ENCODE measurements around the gene USP6NL.

Gene USP6NL

GRCh38 chr10:11593612-11594011 is 17.8 kb downstream of the USP6NL start:
- no peak for DNase-seq

- DNase-seq = no peak
Observed at GRCh38 chr10:11589738-11590137, 21.7 kb downstream of the USP6NL start.

GRCh38 chr10:11588873-11589574 is 22.4 kb downstream of the USP6NL start:
- DNase-seq = no peak

- DNase-seq = no peak
Observed at GRCh38 chr10:11587722-11588259, 23.7 kb downstream of the USP6NL start.

GRCh38 chr10:11586170-11586569 is 25.3 kb downstream of the USP6NL start:
- no peak for DNase-seq

GRCh38 chr10:11581213-11581612 is 30.2 kb downstream of the USP6NL start:
- no peak for DNase-seq

- no peak for DNase-seq
Observed at GRCh38 chr10:11579885-11580284, 31.6 kb downstream of the USP6NL start.

GRCh38 chr10:11578802-11579255 is 32.6 kb downstream of the USP6NL start:
- DNase-seq = peak in 2 of 5 experiments; percentile 3 to 30

- no peak for DNase-seq
Observed at GRCh38 chr10:11576092-11576809, 35.2 kb downstream of the USP6NL start.

GRCh38 chr10:11573497-11573896 is 38.0 kb downstream of the USP6NL start:
- DNase-seq = no peak

GRCh38 chr10:11570751-11571150 is 40.7 kb downstream of the USP6NL start:
- DNase-seq = no peak

- no peak for DNase-seq
Observed at GRCh38 chr10:11569471-11569870, 42.0 kb downstream of the USP6NL start.

GRCh38 chr10:11568578-11568977 is 42.9 kb downstream of the USP6NL start:
- no peak for DNase-seq

GRCh38 chr10:11564741-11565140 is 46.7 kb downstream of the USP6NL start:
- DNase-seq = no peak

- no peak for DNase-seq
Observed at GRCh38 chr10:11563936-11564335, 47.5 kb downstream of the USP6NL start.

- no peak for DNase-seq
Observed at GRCh38 chr10:11562888-11563287, 48.6 kb downstream of the USP6NL start.

GRCh38 chr10:11560076-11560709 is 51.3 kb downstream of the USP6NL start:
- no peak for DNase-seq

- DNase-seq = no peak
Observed at GRCh38 chr10:11557967-11558366, 53.5 kb downstream of the USP6NL start.

GRCh38 chr10:11557513-11557912 is 53.9 kb downstream of the USP6NL start:
- DNase-seq = no peak

GRCh38 chr10:11555556-11555955 is 55.9 kb downstream of the USP6NL start:
- DNase-seq = no peak

GRCh38 chr10:11553773-11554381 is 57.6 kb downstream of the USP6NL start:
- DNase-seq = peak in 1 of 5 experiments; percentile 54

GRCh38 chr10:11551916-11552602 is 59.4 kb downstream of the USP6NL start:
- no peak for DNase-seq

All from T-helper 2 cell (primary cell).